Loucy (cell line): ENCODE data around the gene SHISAL1.

Experiments used
- H2AFZ ChIP-seq: fragments of 200-600 bp; sonication (generic); 2 replicates; pipeline ENCODE4 v1.6.0; 2016; ENCODE audit warnings: antibody characterized with exemption, mild to moderate bottlenecking, low read length, moderate library complexity
- H3F3A ChIP-seq: fragments of 200-600 bp; 2 replicates; pipeline ENCODE4 v1.6.0; 2016; ENCODE audit warnings: antibody characterized with exemption, low read depth, mild to moderate bottlenecking
- H3K27me3 ChIP-seq: fragments of 200-600 bp; sonication (generic); 2 replicates; pipeline ENCODE4 v1.6.1; 2014; ENCODE audit warnings: low read length, mild to moderate bottlenecking; ENCODE audit not compliant: insufficient read depth, poor library complexity, severe bottlenecking
- H3K36me3 ChIP-seq: fragments of 200-600 bp; sonication (generic); 2 replicates; pipeline ENCODE4 v1.6.1; 2016; ENCODE audit warnings: low read length; ENCODE audit not compliant: insufficient read depth
- H3K4me1 ChIP-seq: fragments of 200-600 bp; sonication (generic); 2 replicates; pipeline ENCODE4 v1.5.1; 2014; ENCODE audit warnings: low read length, mild to moderate bottlenecking; ENCODE audit not compliant: insufficient read depth, poor library complexity, severe bottlenecking
- H3K4me2 ChIP-seq: fragments of 200-600 bp; sonication (generic); 2 replicates; pipeline ENCODE4 v1.6.0; 2014; ENCODE audit warnings: antibody characterized with exemption, low read length, low read depth, mild to moderate bottlenecking; ENCODE audit not compliant: poor library complexity, severe bottlenecking
- H3K4me3 ChIP-seq: fragments of 200-600 bp; sonication (generic); 2 replicates; pipeline ENCODE4 v1.5.1; 2014; ENCODE audit warnings: low read length, mild to moderate bottlenecking, mixed read lengths; ENCODE audit not compliant: poor library complexity, severe bottlenecking
- H3K79me2 ChIP-seq: fragments of 200-600 bp; sonication (generic); 2 replicates; pipeline ENCODE4 v1.6.1; 2014; ENCODE audit warnings: low read length; ENCODE audit not compliant: insufficient read depth
- H3K9ac ChIP-seq: fragments of 200-600 bp; sonication (generic); 2 replicates; pipeline ENCODE4 v1.6.0; 2014; ENCODE audit warnings: mild to moderate bottlenecking, low read depth, low read length, moderate library complexity; ENCODE audit not compliant: poor library complexity, severe bottlenecking
- H3K9me2 ChIP-seq: fragments of 200-600 bp; sonication (generic); replicated peaks from 2 replicates; pipeline ENCODE4 v1.6.1; 2016; ENCODE audit warnings: low read depth, low read length, mixed read lengths
- H3K9me3 ChIP-seq: fragments of 200-600 bp; sonication (generic); 2 replicates; pipeline ENCODE4 v1.6.1; 2014; ENCODE audit warnings: mild to moderate bottlenecking, antibody characterized with exemption, low read length, low read depth; ENCODE audit not compliant: insufficient read depth
- H4K20me1 ChIP-seq: fragments of 200-600 bp; sonication (generic); 2 replicates; pipeline ENCODE4 v1.6.0; 2014; ENCODE audit warnings: antibody characterized with exemption, low read length, mild to moderate bottlenecking; ENCODE audit not compliant: insufficient read depth, poor library complexity, severe bottlenecking
- EZH2phosphoT487 ChIP-seq: fragments of 200-600 bp; IDR thresholded peaks from 2 replicates; pipeline ENCODE4 v1.6.1; 2018; ENCODE audit warnings: antibody characterized with exemption, mild to moderate bottlenecking, moderate library complexity, borderline replicate concordance
- TF ChIP-seq, protein P1 (sequence below): fragments of 200-600 bp; sonication (generic); conservative IDR thresholded peaks from 2 replicates; pipeline ENCODE4 v1.5.1; 2014; ENCODE audit warnings: mild to moderate bottlenecking, antibody characterized with exemption, low read length

The SHISAL1 gene

DNA sequence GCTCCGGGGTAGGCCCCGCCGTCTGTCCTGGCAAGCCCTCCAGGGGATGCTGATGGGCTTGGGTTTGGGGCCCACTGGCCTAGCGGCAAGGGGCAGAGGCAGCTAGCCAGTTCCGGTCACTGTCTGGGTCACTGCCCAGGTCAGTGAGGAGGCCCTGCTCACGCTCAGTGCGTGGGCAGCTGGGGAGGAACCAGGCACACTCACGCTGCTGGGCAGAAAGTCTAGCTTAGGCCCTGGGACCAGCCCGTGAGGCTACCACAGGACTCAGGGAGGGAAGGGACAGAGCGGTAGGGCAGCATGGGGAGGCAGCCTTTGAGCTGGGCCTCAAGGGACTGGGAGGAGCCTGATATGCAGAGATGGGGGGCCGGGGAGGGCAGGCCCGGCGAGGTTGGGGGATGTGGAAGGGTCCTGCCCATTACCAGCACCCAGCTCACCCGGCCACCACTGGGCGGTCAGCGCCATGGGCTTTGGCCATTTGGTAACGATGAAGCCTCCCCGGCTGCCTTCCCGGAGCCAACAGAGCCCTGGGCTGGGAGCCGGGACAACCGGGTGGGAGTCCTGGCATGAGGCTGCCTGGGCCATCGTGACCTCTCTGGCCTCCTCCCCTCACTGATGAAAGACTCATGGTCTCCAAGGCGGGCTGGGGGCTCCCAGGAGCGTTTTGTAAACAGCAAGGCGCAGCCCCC is 14.2 kb downstream of the SHISAL1 start:
- Histone ChIP-seq H3K9me3 (no peaks in the 10 kb centered on the region), H3K79me2 (no peaks in the 10 kb centered on the region), H3K4me3 (no peak overlapping the region), H3K36me3 (no peaks in the 10 kb centered on the region), H3F3A (no peaks in the 10 kb centered on the region), H2AFZ (no peak overlapping the region), H3K27me3 (no peaks in the 10 kb centered on the region), H3K4me1 (no peaks in the 10 kb centered on the region), H4K20me1 (no peaks in the 10 kb centered on the region), H3K4me2 (no peak overlapping the region), H3K9me2 (no peaks in the 10 kb centered on the region), H3K9ac (no peak overlapping the region)
- TF ChIP-seq, protein P1, sequence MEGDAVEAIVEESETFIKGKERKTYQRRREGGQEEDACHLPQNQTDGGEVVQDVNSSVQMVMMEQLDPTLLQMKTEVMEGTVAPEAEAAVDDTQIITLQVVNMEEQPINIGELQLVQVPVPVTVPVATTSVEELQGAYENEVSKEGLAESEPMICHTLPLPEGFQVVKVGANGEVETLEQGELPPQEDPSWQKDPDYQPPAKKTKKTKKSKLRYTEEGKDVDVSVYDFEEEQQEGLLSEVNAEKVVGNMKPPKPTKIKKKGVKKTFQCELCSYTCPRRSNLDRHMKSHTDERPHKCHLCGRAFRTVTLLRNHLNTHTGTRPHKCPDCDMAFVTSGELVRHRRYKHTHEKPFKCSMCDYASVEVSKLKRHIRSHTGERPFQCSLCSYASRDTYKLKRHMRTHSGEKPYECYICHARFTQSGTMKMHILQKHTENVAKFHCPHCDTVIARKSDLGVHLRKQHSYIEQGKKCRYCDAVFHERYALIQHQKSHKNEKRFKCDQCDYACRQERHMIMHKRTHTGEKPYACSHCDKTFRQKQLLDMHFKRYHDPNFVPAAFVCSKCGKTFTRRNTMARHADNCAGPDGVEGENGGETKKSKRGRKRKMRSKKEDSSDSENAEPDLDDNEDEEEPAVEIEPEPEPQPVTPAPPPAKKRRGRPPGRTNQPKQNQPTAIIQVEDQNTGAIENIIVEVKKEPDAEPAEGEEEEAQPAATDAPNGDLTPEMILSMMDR: no peak
- TF ChIP-seq EZH2phosphoT487: no peak

DNA sequence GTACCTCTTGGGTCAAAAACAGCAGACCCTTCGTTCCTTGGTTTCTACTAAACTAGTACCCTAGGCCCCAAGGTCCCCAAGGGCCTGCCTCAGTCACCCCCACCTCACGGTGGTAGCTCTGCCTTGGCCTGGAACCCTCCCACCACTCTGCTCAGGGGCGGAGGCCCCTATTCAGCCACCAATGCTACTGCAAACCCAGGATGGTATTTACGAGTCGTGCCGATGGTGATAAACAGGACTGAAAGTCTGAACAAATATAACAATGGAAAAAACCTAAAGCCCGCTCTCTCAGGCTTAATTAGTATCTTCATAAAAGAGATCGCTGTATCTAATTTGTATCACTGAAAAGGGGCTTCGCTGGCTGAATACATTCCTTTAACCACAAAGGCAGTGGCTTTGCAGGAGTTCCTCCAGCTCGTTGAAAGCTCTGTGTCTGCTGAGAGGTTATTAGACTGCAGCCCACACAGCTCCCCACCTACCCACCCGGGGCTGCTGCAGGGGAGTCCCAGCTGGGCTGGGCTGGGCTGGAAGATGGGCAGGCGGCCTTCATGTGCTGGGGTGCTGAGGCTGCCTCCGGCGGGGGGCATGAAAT is 15.2 kb downstream of the SHISAL1 start:
- no peaks in the 10 kb centered on the region for H3K36me3 ChIP-seq
- no peak overlapping the region for H3K9ac ChIP-seq
- H3K9me3 ChIP-seq: no peaks in the 10 kb centered on the region
- H4K20me1 ChIP-seq: no peaks in the 10 kb centered on the region
- H3K27me3 ChIP-seq: no peaks in the 10 kb centered on the region
- TF ChIP-seq, protein P1: no peak
- no peak for TF ChIP-seq EZH2phosphoT487
- H3F3A ChIP-seq: no peaks in the 10 kb centered on the region
- no peak overlapping the region for H3K4me3 ChIP-seq
- no peaks in the 10 kb centered on the region for H3K9me2 ChIP-seq
- no peaks in the 10 kb centered on the region for H3K79me2 ChIP-seq
- H2AFZ ChIP-seq: no peak overlapping the region
- no peaks in the 10 kb centered on the region for H3K4me1 ChIP-seq
- H3K4me2 ChIP-seq: no peak overlapping the region

- Histone ChIP-seq H3K4me3 (no peak overlapping the region), H3F3A (no peaks in the 10 kb centered on the region), H4K20me1 (no peaks in the 10 kb centered on the region), H2AFZ (no peak overlapping the region), H3K4me1 (peaks cover 14% of the 10 kb centered on the region), H3K4me2 (no peak overlapping the region), H3K9ac (no peak overlapping the region), H3K9me3 (no peaks in the 10 kb centered on the region), H3K36me3 (no peaks in the 10 kb centered on the region), H3K9me2 (no peaks in the 10 kb centered on the region), H3K27me3 (no peaks in the 10 kb centered on the region), H3K79me2 (no peaks in the 10 kb centered on the region)
- TF ChIP-seq, protein P1: no peak
- TF ChIP-seq EZH2phosphoT487: no peak
Observed at GRCh38 chr22:44295406-44295805, 17.3 kb downstream of the SHISAL1 start.
